IMR-90 (cell line): ENCODE measurements around the gene VIT. TPM values are rescaled to one million over a fixed set of nuclear protein-coding genes. Genes with fewer than 3 reads are reported as not detected.

Experiments used
- ATAC-seq: fragments of 200-7000 bp; cut with Tn5 transposase; 2 replicates; pipeline ENCODE4 v1.9.1; 2020; ENCODE audit warnings: low read depth, mild to moderate bottlenecking, moderate library complexity
- BruUV-seq: library from RNA; stranded (reverse); fragments of 400-500 nt; replicated peaks from 2 replicates; lab custom pipeline; 2021; lab: Mats Ljungman, UMichigan
- CTCF ChIA-PET: fragments of 300-600 bp; formaldehyde crosslinking; extraction: SDS; loops from one replicate; lab custom pipeline; 2021; ENCODE audit warnings: antibody characterized with exemption; lab: Yijun Ruan, JAX
- POLR2A ChIA-PET: fragments of 300-600 bp; sonication (Branson Sonifier 250); formaldehyde crosslinking; loops from one replicate; lab custom pipeline; 2022; ENCODE audit warnings: antibody characterized with exemption; ENCODE audit not compliant: unreplicated experiment; lab: Charles Lee
- DNase-seq: peaks from one replicate; pipeline ENCODE4 v3.0.0; 2013
- H2AFZ ChIP-seq: replicated peaks from 2 replicates; pipeline ENCODE3; 2013; ENCODE audit warnings: low read length, mild to moderate bottlenecking; ENCODE audit not compliant: poor library complexity
- H2AK5ac ChIP-seq: 2 replicates; pipeline ENCODE4 v1.6.1; 2013; ENCODE audit warnings: low read depth, low read length, inconsistent platforms
- H2AK9ac ChIP-seq: replicated peaks from 2 replicates; pipeline ENCODE3; 2013; ENCODE audit warnings: mild to moderate bottlenecking, low read depth, low read length, moderate library complexity; ENCODE audit not compliant: poor library complexity
- H2BK120ac ChIP-seq: 2 replicates; pipeline ENCODE4 v1.6.1; 2013; ENCODE audit warnings: low read depth, low read length, inconsistent platforms
- H2BK15ac ChIP-seq: 3 replicates; pipeline ENCODE4 v1.6.1; 2013; ENCODE audit warnings: low read depth, low read length, inconsistent platforms
- H2BK20ac ChIP-seq: 2 replicates; pipeline ENCODE4 v1.6.1; 2013; ENCODE audit warnings: low read depth, mild to moderate bottlenecking, inconsistent platforms, low read length, moderate library complexity
- H2BK5ac ChIP-seq: 2 replicates; pipeline ENCODE4 v1.6.1; 2013; ENCODE audit warnings: mild to moderate bottlenecking, low read depth, low read length, inconsistent platforms; ENCODE audit not compliant: poor library complexity, severe bottlenecking
- H3K14ac ChIP-seq: replicated peaks from 2 replicates; pipeline ENCODE4 v1.6.1; 2013; ENCODE audit warnings: low read depth, low read length, inconsistent platforms
- H3K18ac ChIP-seq: 2 replicates; pipeline ENCODE4 v1.6.1; 2013; ENCODE audit warnings: low read depth, low read length, control low read depth
- H3K23ac ChIP-seq: 2 replicates; pipeline ENCODE4 v1.6.1; 2013; ENCODE audit warnings: low read depth, low read length, inconsistent platforms
- H3K27ac ChIP-seq: 2 replicates; pipeline ENCODE4 v1.5.1; 2013; ENCODE audit warnings: mild to moderate bottlenecking, control low read depth, low read length; ENCODE audit not compliant: insufficient read depth
- H3K27me3 ChIP-seq: 2 replicates; pipeline ENCODE4 v1.6.1; 2013; ENCODE audit warnings: low read length; ENCODE audit not compliant: control insufficient read depth, insufficient read depth
- H3K36me3 ChIP-seq: 2 replicates; pipeline ENCODE4 v1.6.1; 2013; ENCODE audit warnings: low read length, mixed read lengths; ENCODE audit not compliant: control insufficient read depth, insufficient read depth
- H3K4ac ChIP-seq: 2 replicates; pipeline ENCODE4 v1.6.1; 2013; ENCODE audit warnings: low read depth, low read length, inconsistent platforms
- H3K4me1 ChIP-seq: 2 replicates; pipeline ENCODE4 v1.6.1; 2013; ENCODE audit warnings: low read length, mixed read lengths; ENCODE audit not compliant: control insufficient read depth, insufficient read depth
- H3K4me2 ChIP-seq: 2 replicates; pipeline ENCODE4 v1.6.1; 2013; ENCODE audit warnings: low read depth, mild to moderate bottlenecking, control low read depth, low read length, moderate library complexity
- H3K4me3 ChIP-seq: 2 replicates; pipeline ENCODE4 v1.5.1; 2013; ENCODE audit warnings: low read depth, mild to moderate bottlenecking, control low read depth, low read length, moderate library complexity; ENCODE audit not compliant: insufficient read depth
- H3K56ac ChIP-seq: 2 replicates; pipeline ENCODE4 v1.6.1; 2013; ENCODE audit warnings: low read length, inconsistent platforms; ENCODE audit not compliant: insufficient read depth; ENCODE audit errors: extremely low read depth
- H3K79me1 ChIP-seq, 2 experiments: 2 replicates each; pipeline ENCODE4 v1.6.1; 2013; ENCODE audit warnings: low read length in 2 of 2, inconsistent platforms in 1 of 2, low read depth in 1 of 2
- H3K9ac ChIP-seq: 2 replicates; pipeline ENCODE4 v1.6.1; 2013; ENCODE audit warnings: low read depth, low read length, control low read depth
- H3K9me1 ChIP-seq: 2 replicates; pipeline ENCODE4 v1.6.1; 2013; ENCODE audit warnings: low read length, inconsistent platforms; ENCODE audit not compliant: insufficient read depth
- H3K9me3 ChIP-seq: 2 replicates; pipeline ENCODE4 v1.6.1; 2013; ENCODE audit warnings: low read length; ENCODE audit not compliant: control insufficient read depth, insufficient read depth
- H4K20me1 ChIP-seq: 2 replicates; pipeline ENCODE4 v1.6.1; 2013; ENCODE audit warnings: low read length, inconsistent platforms; ENCODE audit not compliant: insufficient read depth
- H4K5ac ChIP-seq: 2 replicates; pipeline ENCODE4 v1.6.1; 2013; ENCODE audit warnings: mild to moderate bottlenecking, low read depth, low read length, control low read depth
- H4K8ac ChIP-seq, 2 experiments: 2 replicates each; pipeline ENCODE4 v1.6.1; 2013; ENCODE audit warnings: low read depth in 2 of 2, low read length in 2 of 2, control low read depth in 1 of 2, inconsistent platforms in 1 of 2
- H4K91ac ChIP-seq: 2 replicates; pipeline ENCODE4 v1.6.1; 2013; ENCODE audit warnings: low read depth, low read length, inconsistent platforms; ENCODE audit not compliant: insufficient read depth
- CEBPB ChIP-seq: IDR thresholded peaks from 2 replicates; pipeline ENCODE4 v1.6.1; 2012; ENCODE audit warnings: low read depth, low read length, improper control_type of control experiment
- FOS ChIP-seq: fragments of 150-350 bp; IDR thresholded peaks from 2 replicates; pipeline ENCODE4 v1.6.1; 2016; ENCODE audit warnings: low read depth, low read length
- MAZ ChIP-seq: IDR thresholded peaks from 2 replicates; pipeline ENCODE4 v1.6.1; 2012; ENCODE audit warnings: low read depth, mild to moderate bottlenecking, low read length, improper control_type of control experiment, moderate library complexity, borderline replicate concordance
- MXI1 ChIP-seq: IDR thresholded peaks from 2 replicates; pipeline ENCODE4 v1.6.1; 2012; ENCODE audit warnings: low read depth, mild to moderate bottlenecking, low read length, moderate library complexity, borderline replicate concordance
- POLR2A ChIP-seq: IDR thresholded peaks from 2 replicates; pipeline ENCODE4 v1.6.1; 2012; ENCODE audit warnings: mild to moderate bottlenecking, low read depth, low read length
- RAD21 ChIP-seq: IDR thresholded peaks from 2 replicates; pipeline ENCODE4 v1.6.1; 2012; ENCODE audit warnings: low read length, improper control_type of control experiment
- RCOR1 ChIP-seq: IDR thresholded peaks from 2 replicates; pipeline ENCODE4 v1.6.1; 2012; ENCODE audit warnings: mild to moderate bottlenecking, low read length, improper control_type of control experiment; ENCODE audit not compliant: insufficient replicate concordance
- USF2 ChIP-seq: fragments of 150-350 bp; IDR thresholded peaks from 2 replicates; pipeline ENCODE4 v1.6.1; 2017; ENCODE audit warnings: mild to moderate bottlenecking, antibody characterized with exemption, low read length, low read depth
- WGBS, 2 experiments: methylation state at CpG; one replicate each; pipeline versions ENCODE4 v1.1.5 to v1.1.7; 2013; ENCODE audit warnings: missing lambda C conversion rate in 2 of 2; ENCODE audit not compliant: insufficient read length in 1 of 2; ENCODE audit errors: extremely low coverage in 2 of 2; 5-methylcytosine and 5-hydroxymethylcytosine counted together
- dilution Hi-C: fragments of 300-500 bp; cut with HindIII; formaldehyde crosslinking; loops from one replicate; pipeline ENCODE4 v1.14.3; 2018; ENCODE audit warnings: low sequenced_read_pairs; ENCODE audit not compliant: unreplicated experiment
- in situ Hi-C: fragments of 300-500 bp; cut with MboI; formaldehyde crosslinking; loops from 3 replicates; pipeline ENCODE4 v1.14.3; 2019; ENCODE audit warnings: low sequenced_read_pairs, inconsistent platforms, mixed read lengths
- intact Hi-C: fragments of 100-400 bp; cut with micrococcal nuclease; formaldehyde crosslinking; loops from 2 replicates; pipeline ENCODE4 v1.10.0; 2022
- polyA plus RNA-seq, 3 experiments: library from polyadenylated mRNA; depleted of rRNA; stranded (reverse); fragments of >200 nt; gene quantifications; 2 replicates each; pipeline ENCODE4 v1.2.3, GENCODE V29; 2012; ENCODE audit warnings: low replicate concordance in 1 of 3
- total RNA-seq: library from RNA; depleted of rRNA; stranded (reverse); fragments of >200 nt; gene quantifications from 2 replicates; pipeline ENCODE4 v1.2.3, GENCODE V29; 2012

VIT gene
- total and polyA plus RNA-seq, 2 of the 4 experiments (the other 2 are of a cell fraction) = under 0.01 TPM; not detected in 1

GRCh38 chr2:36792951-36793350 is 96.4 kb downstream of the VIT start:
- in situ Hi-C loops (no loop called here), dilution Hi-C loops (no loop called here)

More at GRCh38 chr2:36792951-36793350, 96.4 kb downstream of the VIT start:
- no peak overlapping the region for H2BK20ac ChIP-seq
- no CpG with 5 or more reads among the region's 2 CpGs for WGBS, 2 experiments
- H3K27me3 ChIP-seq = peaks cover 60% of the 10 kb centered on the region
- no peaks in the 10 kb centered on the region for H4K20me1 ChIP-seq
- H3K9ac ChIP-seq = no peak overlapping the region
- TF ChIP-seq FOS (no peak), MAZ (no peak), RAD21 (no peak), MXI1 (no peak), USF2 (no peak), POLR2A (no peak), CEBPB (no peak), RCOR1 (no peak)
- H2BK15ac ChIP-seq = no peak overlapping the region
- no TSS peak for BruUV-seq
- H3K27ac ChIP-seq = no peak overlapping the region
- no peak overlapping the region for H3K4ac ChIP-seq
- no peak overlapping the region for H3K4me2 ChIP-seq
- 0 out of 2 replicates have a peak, but pooled peaks cover 2% of the 10 kb centered on the region for H3K9me1 ChIP-seq
- no peaks in the 10 kb centered on the region for H3K79me1 ChIP-seq
- ATAC-seq (no peak), DNase-seq (no peak)
- H3K36me3 ChIP-seq = no peaks in the 10 kb centered on the region
- no peak overlapping the region for H3K4me3 ChIP-seq
- no peak overlapping the region for H2BK120ac ChIP-seq
- no peak overlapping the region for H4K91ac ChIP-seq
- H3K9me3 ChIP-seq = no peaks in the 10 kb centered on the region
- no peak overlapping the region for H2AK5ac ChIP-seq
- H3K4me1 ChIP-seq = no peaks in the 10 kb centered on the region
- intact Hi-C loops = no loop called here
- H3K14ac ChIP-seq = no peak overlapping the region
- H3K56ac ChIP-seq = no peak overlapping the region
- ChIA-PET CTCF (no interaction called here), POLR2A (no interaction called here)
- no peak overlapping the region for H2AK9ac ChIP-seq
- H2AFZ ChIP-seq = no peak overlapping the region
- H3K18ac ChIP-seq = no peak overlapping the region
- no peak overlapping the region for H2BK5ac ChIP-seq
- no peak overlapping the region for H4K5ac ChIP-seq
- H3K23ac ChIP-seq = no peak overlapping the region
- H4K8ac ChIP-seq = no peak overlapping the region
